ENCODE measurements around the gene NLE1. TPM values are rescaled to one million over a fixed set of nuclear protein-coding genes. Genes with fewer than 3 reads are reported as not detected.
"Not testable (repeated sequence)": the region's sequence is repeated elsewhere in the genome, so short reads cannot be mapped to it uniquely, and the experiment has no call there.

The NLE1 gene
- polyA plus RNA-seq, 10 donors, result 10.1 to 17.9 (median 14.7) TPM

- DNase-seq, result no peak
These were observed 12.7 kb downstream of the NLE1 start for GRCh38 chr17:35129154-35129972.

GRCh38 chr17:35127751-35128514, 14.2 kb downstream of the NLE1 start:
- DNase-seq, result peak in 2 of 3 donors; percentile 34 to 51

- no peak for DNase-seq
These were observed 20.8 kb downstream of the NLE1 start, which contains the start of gene FNDC8 for GRCh38 chr17:35121315-35121714. Gene FNDC8 (plus strand): TSS chr17:35121615. CDS start chr17:35121694, 79 bp downstream.

- DNase-seq, result peak; percentile 53 to 88 (median 80)
These were observed 22.5 kb downstream of the NLE1 start, which contains the start of gene RAD51D for GRCh38 chr17:35119370-35120165. Gene RAD51D (minus strand): TSS chr17:35119860. CDS start chr17:35119613, 247 bp downstream.

GRCh38 chr17:35117984-35118383, 24.1 kb downstream of the NLE1 start:
- DNase-seq, result no peak

GRCh38 chr17:35116845-35117244, 25.3 kb downstream of the NLE1 start:
- DNase-seq, result no peak

- not testable (repeated sequence) for DNase-seq
These were observed 31.3 kb downstream of the NLE1 start for GRCh38 chr17:35110791-35111190.

- DNase-seq, result no peak
These were observed 37.2 kb downstream of the NLE1 start for GRCh38 chr17:35104844-35105450.

- no peak for DNase-seq
These were observed 38.8 kb downstream of the NLE1 start for GRCh38 chr17:35103271-35103670.

GRCh38 chr17:35101725-35102124, 40.4 kb downstream of the NLE1 start:
- DNase-seq, result no peak

GRCh38 chr17:35101036-35101435, 41.1 kb downstream of the NLE1 start:
- DNase-seq, result no peak

GRCh38 chr17:35099908-35100307, 42.2 kb downstream of the NLE1 start:
- no peak for DNase-seq

- no peak for DNase-seq
These were observed 44.3 kb downstream of the NLE1 start for GRCh38 chr17:35097776-35098175.

- DNase-seq, result no peak
These were observed 46.4 kb downstream of the NLE1 start for GRCh38 chr17:35095741-35096140.

GRCh38 chr17:35094902-35095301, 47.2 kb downstream of the NLE1 start:
- DNase-seq, result peak in 1 of 3 donors; percentile 28

GRCh38 chr17:35090707-35091106, 51.4 kb downstream of the NLE1 start:
- DNase-seq, result not testable (repeated sequence)

GRCh38 chr17:35089586-35090296, 52.4 kb downstream of the NLE1 start:
- DNase-seq, result peak in 1 of 3 donors; percentile 15

- DNase-seq, result peak; percentile 77 to 93 (median 90)
These were observed 53.1 kb downstream of the NLE1 start for GRCh38 chr17:35088881-35089585.

- peak; percentile 8 to 76 (median 46) for DNase-seq
These were observed 53.7 kb downstream of the NLE1 start for GRCh38 chr17:35088356-35088880.
